Smooth muscle cell (in vitro differentiated cells): ENCODE results near the gene SCGB1D4. TPM values are rescaled to one million over a fixed set of nuclear protein-coding genes. Genes with fewer than 3 reads are reported as not detected.
A peak's percentile ranks its signal among the peaks of the same experiment; 100 is the strongest.
"Not testable (repeated sequence)": the region's sequence is repeated elsewhere in the genome, so short reads cannot be mapped to it uniquely, and the experiment has no call there.

ENCODE experiments used
- DNase-seq: peaks from one replicate; lab custom pipeline; 2025; ENCODE audit not compliant: unreplicated experiment; lab: John Stamatoyannopoulos, UW
- H2AFZ ChIP-seq: fragments of 200-600 bp; sonication (generic); 2 replicates; pipeline ENCODE4 v1.6.0; 2016; ENCODE audit warnings: antibody characterized with exemption, low read depth, mild to moderate bottlenecking
- H3F3A ChIP-seq: fragments of 200-600 bp; sonication (generic); 2 replicates; pipeline ENCODE4 v1.6.0; 2017; ENCODE audit warnings: antibody characterized with exemption, low read depth
- H3K27ac ChIP-seq: fragments of 200-600 bp; sonication (generic); 2 replicates; pipeline ENCODE4 v1.5.1; 2016; ENCODE audit warnings: low read depth, mild to moderate bottlenecking
- H3K27me3 ChIP-seq: fragments of 200-600 bp; sonication (generic); 2 replicates; pipeline ENCODE4 v1.6.1; 2016; ENCODE audit warnings: low read depth, mild to moderate bottlenecking
- H3K36me3 ChIP-seq: fragments of 200-600 bp; sonication (generic); 2 replicates; pipeline ENCODE4 v1.5.1; 2016; ENCODE audit warnings: low read depth
- H3K4me1 ChIP-seq: fragments of 200-600 bp; sonication (generic); 2 replicates; pipeline ENCODE4 v1.5.1; 2016; ENCODE audit warnings: low read depth
- H3K4me2 ChIP-seq: fragments of 200-600 bp; sonication (generic); 2 replicates; pipeline ENCODE4 v1.6.0; 2016; ENCODE audit warnings: mild to moderate bottlenecking
- H3K4me3 ChIP-seq: fragments of 200-600 bp; sonication (generic); 2 replicates; pipeline ENCODE4 v1.5.1; 2016; ENCODE audit warnings: mild to moderate bottlenecking
- H3K79me2 ChIP-seq: fragments of 200-600 bp; sonication (generic); 2 replicates; pipeline ENCODE4 v1.6.0; 2016; ENCODE audit warnings: low read depth, mild to moderate bottlenecking
- H3K9ac ChIP-seq: fragments of 200-600 bp; sonication (generic); 2 replicates; pipeline ENCODE4 v1.6.0; 2016; ENCODE audit warnings: low read depth
- H3K9me3 ChIP-seq: fragments of 200-600 bp; sonication (generic); replicated peaks from 2 replicates; pipeline ENCODE4 v1.5.1; 2016; ENCODE audit warnings: low read depth
- H4K20me1 ChIP-seq: fragments of 200-600 bp; sonication (generic); 2 replicates; pipeline ENCODE4 v1.6.0; 2016; ENCODE audit warnings: low read depth
- CTCF ChIP-seq: fragments of 200-600 bp; sonication (generic); IDR thresholded peaks from 2 replicates; pipeline ENCODE4 v1.5.1; 2017; ENCODE audit warnings: borderline replicate concordance, mild to moderate bottlenecking, antibody characterized with exemption; ENCODE audit not compliant: insufficient read depth, poor library complexity, severe bottlenecking
- WGBS: methylation state at CpG from one replicate; pipeline ENCODE4 v1.1.7; 2016; ENCODE audit warnings: low lambda C conversion rate; 5-methylcytosine and 5-hydroxymethylcytosine counted together
- polyA plus RNA-seq: library from polyadenylated mRNA; unstranded; fragments of >200 nt; fragmentation: Nextera tagmentation; extraction: Ambion mirVana; gene quantifications from 2 replicates; pipeline ENCODE4 v1.2.1, GENCODE V29; 2016
- total RNA-seq: library from RNA; depleted of rRNA; stranded (reverse); fragments of >200 nt; gene quantifications from 2 replicates; pipeline ENCODE4 v1.2.3, GENCODE V29; 2014

The SCGB1D4 gene
- total and polyA plus RNA-seq, 2 experiments from 2014 or later, result not detected

DNA sequence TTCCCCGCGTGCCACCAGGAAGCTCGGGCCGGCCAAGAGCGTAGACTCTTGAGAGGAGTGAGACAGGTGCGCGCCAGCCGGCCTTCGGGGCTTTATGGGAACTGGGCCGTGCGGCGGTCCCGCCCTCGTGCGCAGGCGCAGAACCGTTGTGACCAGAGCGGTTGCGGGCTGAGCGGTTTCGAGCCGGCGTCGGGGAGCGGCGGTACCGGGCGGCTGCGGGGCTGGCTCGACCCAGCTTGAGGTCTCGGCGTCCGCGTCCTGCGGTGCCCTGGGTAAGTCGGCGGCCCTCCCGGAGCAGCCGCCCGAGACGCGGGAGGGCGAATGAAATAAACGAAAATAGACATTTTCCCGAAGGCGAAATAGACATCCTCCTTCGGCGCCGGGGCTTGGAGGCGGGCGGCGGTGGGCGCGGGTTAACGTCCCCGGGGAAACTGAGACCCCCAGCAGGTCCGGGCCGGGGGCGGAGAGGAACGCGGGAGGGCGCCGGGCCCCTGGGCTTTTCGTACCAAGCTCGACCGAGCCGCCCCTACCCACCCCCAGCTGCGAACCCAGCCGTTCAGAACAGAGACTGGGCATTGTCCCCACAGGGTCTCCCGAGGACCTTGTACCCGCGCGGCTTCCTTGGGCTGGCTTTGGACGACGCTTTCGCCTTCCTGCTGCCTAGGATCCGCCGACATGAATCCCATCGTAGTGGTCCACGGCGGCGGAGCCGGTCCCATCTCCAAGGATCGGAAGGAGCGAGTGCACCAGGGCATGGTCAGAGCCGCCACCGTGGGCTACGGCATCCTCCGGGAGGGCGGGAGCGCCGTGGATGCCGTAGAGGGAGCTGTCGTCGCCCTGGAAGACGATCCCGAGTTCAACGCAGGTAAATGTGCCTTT, 38.7 kb upstream of the SCGB1D4 start, which contains the start of gene ASRGL1:
TSS of gene ASRGL1 (plus strand) at position 146 of the 879 bp plus-strand sequence. CDS start at position 676, 530 bp downstream.
- peaks cover 4% of the 10 kb centered on the region for H3K4me1 ChIP-seq
- peak within 1 kb of the TSS; percentile 92 for H2AFZ ChIP-seq
- H3K9ac ChIP-seq, result peak within 1 kb of the TSS; percentile 21
- peak within 1 kb of the TSS; percentile 70 for H3K4me3 ChIP-seq
- peaks cover 36% of the 10 kb centered on the region for H3K27me3 ChIP-seq
- H3K36me3 ChIP-seq, result no peaks in the 10 kb centered on the region
- H4K20me1 ChIP-seq, result no peaks in the 10 kb centered on the region
- H3K27ac ChIP-seq, result no peak within 1 kb of the TSS
- WGBS, result 2% methylated on average over 71 of the region's 98 CpGs
- no peaks in the 10 kb centered on the region for H3F3A ChIP-seq
- TF ChIP-seq CTCF, result no peak
- DNase-seq, result peak; percentile 14
- no peaks in the 10 kb centered on the region for H3K9me3 ChIP-seq
- H3K4me2 ChIP-seq, result peak within 1 kb of the TSS; percentile 86
- no peaks in the 10 kb centered on the region for H3K79me2 ChIP-seq

- peak overlapping the region; percentile 92 for H2AFZ ChIP-seq
- 75% methylated on average over 19 of the region's 19 CpGs for WGBS
- not testable (repeated sequence) for H3K27ac ChIP-seq, H3F3A ChIP-seq, DNase-seq, H3K79me2 ChIP-seq, H3K4me1 ChIP-seq, H3K36me3 ChIP-seq, H3K9ac ChIP-seq, H3K9me3 ChIP-seq, H4K20me1 ChIP-seq
- peak overlapping the region; percentile 70 for H3K4me3 ChIP-seq
- H3K27me3 ChIP-seq, result peaks cover 43% of the 10 kb centered on the region
- peak overlapping the region; percentile 86 for H3K4me2 ChIP-seq
Observed at GRCh38 chr11:62336949-62337302, 38.1 kb upstream of the SCGB1D4 start.

DNA sequence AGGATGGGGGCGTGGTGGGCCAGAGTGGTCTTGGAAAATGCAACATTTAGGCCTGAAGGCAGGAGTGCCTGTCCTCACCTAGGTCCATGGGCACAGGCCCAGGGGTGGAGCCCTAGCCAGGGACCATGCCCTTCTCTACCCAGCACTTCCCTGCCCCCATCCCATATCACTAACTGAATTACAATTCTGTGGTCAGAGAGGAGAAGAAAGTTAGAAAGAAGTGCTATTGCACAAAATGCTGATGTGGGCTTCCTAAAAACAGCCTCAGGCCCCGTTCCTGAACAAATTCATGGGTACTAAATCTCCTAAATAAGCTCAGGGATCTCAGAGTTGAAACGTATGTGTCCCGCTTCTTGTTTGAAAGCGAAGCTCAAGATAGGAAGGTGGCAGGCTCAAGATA, 34.9 kb upstream of the SCGB1D4 start:
- Histone ChIP-seq H2AFZ (no peak overlapping the region), H3F3A (no peaks in the 10 kb centered on the region), H3K4me2 (no peak overlapping the region), H4K20me1 (no peaks in the 10 kb centered on the region), H3K27me3 (peaks cover 45% of the 10 kb centered on the region), H3K36me3 (no peaks in the 10 kb centered on the region), H3K9ac (no peak overlapping the region), H3K4me3 (no peak overlapping the region), H3K9me3 (no peaks in the 10 kb centered on the region), H3K79me2 (no peaks in the 10 kb centered on the region), H3K4me1 (peaks cover 4% of the 10 kb centered on the region), H3K27ac (no peak overlapping the region)
- 91% methylated on average over 5 of the region's 5 CpGs for WGBS
- DNase-seq, result no peak
- no peak for TF ChIP-seq CTCF

DNA sequence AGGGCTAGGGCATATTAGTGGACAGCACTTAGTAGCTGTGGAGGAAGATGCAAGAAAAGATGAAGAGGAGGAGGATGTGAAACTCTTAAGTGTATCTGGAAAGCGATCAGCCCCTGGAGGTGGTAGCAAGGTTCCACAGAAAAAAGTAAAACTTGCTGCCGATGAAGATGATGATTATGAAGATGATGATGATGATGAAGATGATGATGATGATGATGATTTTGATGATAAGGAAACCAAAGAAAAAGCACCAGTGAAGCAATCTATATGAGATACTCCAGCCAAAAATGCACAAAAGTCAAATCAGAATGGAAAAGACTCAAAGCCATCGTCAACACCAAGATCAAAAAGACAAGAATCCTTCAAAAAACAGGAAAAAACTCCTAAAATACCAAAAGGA, 32.4 kb upstream of the SCGB1D4 start:
- H3K9ac ChIP-seq, H3K36me3 ChIP-seq, DNase-seq, H3K79me2 ChIP-seq, H3K9me3 ChIP-seq, H2AFZ ChIP-seq, H3K4me2 ChIP-seq, H4K20me1 ChIP-seq, H3K27ac ChIP-seq, H3F3A ChIP-seq, H3K4me3 ChIP-seq, H3K4me1 ChIP-seq: not testable (repeated sequence)
- peaks cover 35% of the 10 kb centered on the region for H3K27me3 ChIP-seq
- 76% methylated on average over 3 of the region's 3 CpGs for WGBS

- H3K36me3 ChIP-seq, H3F3A ChIP-seq, H3K79me2 ChIP-seq, DNase-seq, H3K4me2 ChIP-seq, H3K27ac ChIP-seq, H3K9me3 ChIP-seq, H3K4me3 ChIP-seq, H4K20me1 ChIP-seq, H3K4me1 ChIP-seq, H2AFZ ChIP-seq, H3K9ac ChIP-seq: not testable (repeated sequence)
- peaks cover 19% of the 10 kb centered on the region for H3K27me3 ChIP-seq
- 84% methylated on average over 14 of the region's 14 CpGs for WGBS
Observed at GRCh38 chr11:62327541-62327940, 28.7 kb upstream of the SCGB1D4 start.

- WGBS, result 13% methylated on average over 6 of the region's 6 CpGs
- H3K27ac ChIP-seq, H3K4me1 ChIP-seq: not testable (repeated sequence)
Observed at GRCh38 chr11:62326719-62327118, 27.8 kb upstream of the SCGB1D4 start.

DNA sequence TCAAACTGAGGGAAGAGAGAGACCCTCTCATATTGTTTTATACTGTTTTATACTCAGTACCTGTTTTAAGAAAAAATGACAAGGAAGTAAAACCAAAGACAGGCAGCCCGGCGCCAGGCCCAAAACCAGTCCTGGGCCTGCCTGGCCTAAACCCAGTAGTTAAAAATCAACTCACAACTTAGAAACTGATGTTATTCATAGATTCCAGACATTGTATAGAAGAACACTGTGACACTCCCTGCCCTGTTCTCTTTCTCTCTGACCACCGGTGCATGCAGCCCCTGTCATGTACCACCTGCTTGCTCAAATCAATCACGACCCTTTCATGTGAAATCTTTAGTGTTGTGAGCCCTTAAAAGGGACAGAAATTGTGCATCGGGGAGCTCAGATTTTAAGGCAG, 26.9 kb upstream of the SCGB1D4 start:
- not testable (repeated sequence) for H3K4me2 ChIP-seq, H3K9ac ChIP-seq, H3K9me3 ChIP-seq, H3K4me3 ChIP-seq, H2AFZ ChIP-seq, H4K20me1 ChIP-seq, DNase-seq, H3K27ac ChIP-seq, H3K4me1 ChIP-seq, H3K79me2 ChIP-seq, H3K36me3 ChIP-seq, H3F3A ChIP-seq
- H3K27me3 ChIP-seq, result peaks cover 10% of the 10 kb centered on the region
- WGBS, result 81% methylated on average over 5 of the region's 5 CpGs

More at GRCh38 chr11:62326719-62327118, 27.8 kb upstream of the SCGB1D4 start:
- not testable (repeated sequence) for H3F3A ChIP-seq, H3K36me3 ChIP-seq, H4K20me1 ChIP-seq, H3K4me2 ChIP-seq, H3K9ac ChIP-seq, H2AFZ ChIP-seq, H3K9me3 ChIP-seq, H3K79me2 ChIP-seq, DNase-seq, H3K4me3 ChIP-seq
- H3K27me3 ChIP-seq, result peaks cover 11% of the 10 kb centered on the region
